Subcutaneous abdominal adipose tissue (tissue), 5 donors: Measurements from ENCODE around the gene TCERG1.

Experiments
- H3K27ac ChIP-seq: one replicate; pipeline ENCODE4 v1.7.0; 2013; ENCODE audit warnings: low read depth, mild to moderate bottlenecking, inconsistent platforms, low read length, moderate library complexity
- H3K27me3 ChIP-seq, 5 donors: one replicate each; pipeline ENCODE4 v1.7.0; 2013; ENCODE audit warnings: low read length in 5 of 5, inconsistent platforms in 1 of 5; ENCODE audit not compliant: control insufficient read depth in 5 of 5, insufficient read depth in 4 of 5
- H3K36me3 ChIP-seq, 5 donors: one replicate each; pipeline ENCODE4 v1.7.0; 2013; ENCODE audit warnings: low read length in 5 of 5; ENCODE audit not compliant: control insufficient read depth in 5 of 5, insufficient read depth in 5 of 5
- H3K4me1 ChIP-seq, 5 donors: one replicate each; pipeline ENCODE4 v1.7.0; 2013; ENCODE audit warnings: low read length in 5 of 5, mild to moderate bottlenecking in 3 of 5, moderate library complexity in 1 of 5; ENCODE audit not compliant: control insufficient read depth in 5 of 5, insufficient read depth in 5 of 5
- H3K4me3 ChIP-seq, 5 donors: one replicate each; pipeline ENCODE4 v1.7.0; 2013; ENCODE audit warnings: low read length in 5 of 5, low read depth in 1 of 5
- H3K9ac ChIP-seq, 5 donors: one replicate each; pipeline ENCODE4 v1.7.0; 2013; ENCODE audit warnings: low read length in 5 of 5, mild to moderate bottlenecking in 4 of 5, moderate library complexity in 3 of 5
- H3K9me3 ChIP-seq, 5 donors: one replicate each; pipeline ENCODE4 v1.7.0; 2013; ENCODE audit warnings: low read length in 5 of 5; ENCODE audit not compliant: control insufficient read depth in 5 of 5
- donor health status: healthy.
- donor health status: healthy.
- donor health status: healthy.
- donor health status: healthy.
- donor health status: healthy.

Gene TCERG1

DNA sequence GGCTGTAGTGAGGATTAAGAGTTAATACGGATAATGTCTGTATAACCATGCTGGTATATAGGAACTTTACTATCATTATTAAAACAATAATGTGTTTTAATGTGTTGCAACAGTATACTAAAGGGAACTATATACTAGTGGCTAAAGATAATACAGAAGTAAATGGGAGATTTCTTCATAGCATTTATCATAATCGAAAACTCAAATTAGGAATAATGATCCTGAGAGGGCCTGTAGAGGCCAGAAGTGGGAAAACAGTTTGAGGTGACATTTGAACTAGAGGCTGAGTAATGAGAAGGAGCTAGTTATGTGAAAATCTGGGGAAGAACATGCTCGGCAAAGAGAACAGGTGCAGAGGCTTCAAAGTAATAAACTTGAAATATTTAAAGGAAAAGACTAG is 2.9 kb downstream of the TCERG1 start:
- Histone ChIP-seq H3K27me3 (no peaks in the 10 kb centered on the region), H3K36me3 (peaks cover 0 to 2% (median 1%) of the 10 kb centered on the region in 5 donors), H3K9ac (peak overlapping the region in 1 of 5 donors; percentile 31), H3K9me3 (no peaks in the 10 kb centered on the region), H3K27ac (no peak overlapping the region), H3K4me3 (no peak overlapping the region), H3K4me1 (peaks cover 4 to 31% (median 22%) of the 10 kb centered on the region in 5 donors)

DNA sequence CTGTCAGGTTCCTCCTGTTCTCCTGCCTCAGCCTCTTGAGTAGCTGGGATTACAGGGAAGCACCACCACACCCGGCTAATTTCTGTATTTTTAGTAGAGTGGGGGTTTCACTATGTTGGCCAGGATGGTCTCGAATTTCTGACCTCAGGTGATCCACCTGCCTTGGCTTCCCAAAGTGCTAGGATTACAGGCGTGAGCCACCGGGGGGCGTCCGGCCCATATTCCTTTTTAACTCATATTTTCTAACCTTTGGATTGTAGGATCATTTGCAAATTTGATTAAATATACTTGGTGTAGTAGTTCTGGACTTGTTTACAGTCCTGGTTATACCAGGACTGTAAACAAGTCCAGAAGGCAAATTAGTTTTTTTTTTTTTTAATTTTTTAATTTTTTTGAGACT is 4.3 kb downstream of the TCERG1 start:
- Histone ChIP-seq H3K36me3 (peaks cover 3 to 12% (median 11%) of the 10 kb centered on the region in 5 donors), H3K9me3 (no peaks in the 10 kb centered on the region), H3K9ac (no peak overlapping the region), H3K4me1 (peaks cover 4 to 31% (median 22%) of the 10 kb centered on the region in 5 donors), H3K27ac (no peak overlapping the region), H3K4me3 (no peak overlapping the region), H3K27me3 (no peaks in the 10 kb centered on the region)

DNA sequence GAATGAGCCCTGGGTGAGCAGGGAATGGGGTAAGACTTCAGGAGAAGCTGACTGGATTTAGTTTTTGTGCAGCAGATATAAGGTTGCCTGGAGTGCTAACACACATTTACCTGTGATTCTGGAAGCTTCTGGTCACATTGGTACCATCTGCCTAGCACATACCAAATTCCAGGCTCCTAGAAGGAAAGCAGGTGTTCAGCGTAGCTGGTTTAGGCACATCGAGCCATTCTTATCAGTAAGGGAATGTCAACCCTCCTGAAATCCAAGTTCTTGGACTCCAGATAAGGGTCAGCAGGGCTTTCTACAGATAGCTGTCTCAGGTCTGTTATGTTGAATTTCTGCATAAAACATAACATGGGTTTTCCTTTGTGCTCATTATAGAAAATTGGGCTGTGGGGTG is 10.3 kb downstream of the TCERG1 start:
- Histone ChIP-seq H3K9me3 (no peaks in the 10 kb centered on the region), H3K4me1 (no peaks in the 10 kb centered on the region), H3K27ac (no peak overlapping the region), H3K4me3 (no peak overlapping the region), H3K9ac (no peak overlapping the region), H3K36me3 (peaks cover 34 to 57% (median 46%) of the 10 kb centered on the region in 5 donors), H3K27me3 (no peaks in the 10 kb centered on the region)

DNA sequence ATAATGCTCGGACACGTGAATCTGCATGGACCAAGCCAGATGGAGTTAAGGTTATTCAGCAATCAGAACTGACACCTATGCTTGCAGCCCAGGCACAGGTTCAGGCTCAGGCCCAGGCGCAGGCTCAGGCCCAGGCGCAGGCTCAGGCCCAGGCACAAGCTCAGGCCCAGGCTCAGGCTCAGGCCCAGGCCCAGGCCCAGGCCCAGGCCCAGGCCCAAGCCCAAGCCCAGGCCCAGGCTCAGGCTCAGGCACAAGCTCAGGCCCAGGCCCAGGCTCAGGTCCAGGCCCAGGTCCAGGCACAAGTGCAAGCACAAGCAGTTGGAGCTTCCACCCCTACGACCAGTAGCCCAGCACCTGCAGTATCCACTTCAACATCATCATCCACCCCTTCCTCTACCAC is 11.8 kb downstream of the TCERG1 start:
- no peaks in the 10 kb centered on the region for H3K4me1 ChIP-seq
- no peak overlapping the region for H3K27ac ChIP-seq
- peaks cover 44 to 67% (median 53%) of the 10 kb centered on the region in 5 donors for H3K36me3 ChIP-seq
- no peak overlapping the region for H3K9ac ChIP-seq
- H3K4me3 ChIP-seq = no peak overlapping the region
- H3K27me3 ChIP-seq = no peaks in the 10 kb centered on the region
- H3K9me3 ChIP-seq = no peaks in the 10 kb centered on the region

DNA sequence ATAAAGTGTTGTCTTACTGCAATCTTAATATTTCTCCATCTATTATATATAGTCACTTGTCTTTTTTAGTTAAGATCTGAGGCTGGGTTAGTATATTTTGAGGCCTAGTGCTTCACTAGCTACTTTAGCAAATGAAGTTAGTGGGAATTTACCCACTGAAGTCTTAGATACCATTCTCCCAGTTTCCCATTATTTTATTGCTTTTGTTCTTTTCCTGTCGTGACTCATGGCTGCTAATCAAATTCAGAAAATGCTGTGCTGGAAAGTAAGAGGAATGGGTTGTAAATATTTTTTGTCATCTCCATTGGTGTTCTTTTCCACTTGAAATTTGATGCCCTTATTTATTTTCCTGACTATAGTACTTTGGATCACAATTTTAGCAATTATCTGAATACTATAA is 14.2 kb downstream of the TCERG1 start:
- Histone ChIP-seq H3K4me1 (no peaks in the 10 kb centered on the region), H3K36me3 (peaks cover 52 to 72% (median 57%) of the 10 kb centered on the region in 5 donors), H3K9ac (no peak overlapping the region), H3K27ac (no peak overlapping the region), H3K9me3 (no peaks in the 10 kb centered on the region), H3K27me3 (no peaks in the 10 kb centered on the region), H3K4me3 (no peak overlapping the region)

DNA sequence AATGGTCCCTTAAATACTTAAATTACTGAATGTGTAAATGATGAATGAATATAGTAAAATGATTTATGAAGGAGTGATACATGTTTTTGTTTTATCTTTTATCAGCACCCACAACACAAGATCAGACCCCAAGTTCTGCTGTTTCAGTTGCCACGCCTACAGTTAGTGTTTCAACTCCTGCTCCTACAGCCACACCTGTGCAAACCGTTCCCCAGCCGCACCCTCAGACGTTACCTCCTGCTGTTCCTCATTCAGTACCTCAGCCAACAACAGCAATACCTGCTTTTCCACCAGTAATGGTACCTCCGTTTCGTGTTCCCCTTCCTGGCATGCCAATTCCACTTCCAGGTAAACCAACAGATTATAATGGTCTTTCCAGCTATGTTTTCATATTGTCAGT is 16.3 kb downstream of the TCERG1 start:
- H3K9ac ChIP-seq = no peak overlapping the region
- H3K27ac ChIP-seq = no peak overlapping the region
- no peaks in the 10 kb centered on the region for H3K9me3 ChIP-seq
- no peak overlapping the region for H3K4me3 ChIP-seq
- H3K4me1 ChIP-seq = no peaks in the 10 kb centered on the region
- no peaks in the 10 kb centered on the region for H3K27me3 ChIP-seq
- H3K36me3 ChIP-seq = peaks cover 47 to 59% (median 50%) of the 10 kb centered on the region in 5 donors

DNA sequence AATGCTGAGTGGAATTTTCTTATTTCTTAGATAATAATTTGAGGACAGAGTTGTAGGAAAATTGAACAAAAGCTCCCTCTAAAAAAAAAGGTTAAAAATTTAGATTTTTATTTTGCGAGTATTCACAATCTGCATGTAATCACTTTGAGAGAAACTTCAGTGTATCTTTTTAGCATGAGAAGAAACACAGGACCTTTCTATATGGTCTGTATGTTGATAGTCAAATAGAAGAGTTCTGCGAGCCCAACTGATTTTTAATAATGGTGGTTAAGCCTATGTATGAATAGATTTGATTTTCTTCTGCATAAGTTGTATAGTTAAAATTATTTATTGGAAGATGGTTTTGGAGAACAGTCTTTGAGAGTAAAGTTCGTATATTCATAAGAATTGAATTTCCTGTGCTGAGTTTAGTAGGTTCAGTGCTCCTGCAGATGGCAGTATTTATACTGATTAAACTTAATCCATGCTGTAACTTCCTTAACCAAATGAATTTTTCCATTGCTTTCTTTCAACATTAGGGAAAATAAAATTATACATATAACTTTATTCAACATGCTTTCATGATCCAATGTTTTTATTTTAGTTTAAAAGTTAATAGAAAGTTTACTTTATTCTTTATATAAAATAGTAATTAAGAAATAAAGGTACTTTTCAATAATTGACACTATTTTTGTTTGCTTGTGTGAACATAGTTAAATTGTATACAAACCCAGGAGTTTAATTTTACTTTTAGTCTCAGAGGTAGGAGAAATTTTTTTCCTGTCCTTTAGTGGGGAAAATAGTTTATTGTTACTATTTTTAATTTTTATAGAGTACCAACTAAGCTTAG is 19.6 kb downstream of the TCERG1 start:
- Histone ChIP-seq H3K9me3 (no peaks in the 10 kb centered on the region), H3K36me3 (peaks cover 41 to 53% (median 45%) of the 10 kb centered on the region in 5 donors), H3K9ac (no peak overlapping the region), H3K27ac (no peak overlapping the region), H3K4me1 (no peaks in the 10 kb centered on the region), H3K4me3 (no peak overlapping the region), H3K27me3 (no peaks in the 10 kb centered on the region)

DNA sequence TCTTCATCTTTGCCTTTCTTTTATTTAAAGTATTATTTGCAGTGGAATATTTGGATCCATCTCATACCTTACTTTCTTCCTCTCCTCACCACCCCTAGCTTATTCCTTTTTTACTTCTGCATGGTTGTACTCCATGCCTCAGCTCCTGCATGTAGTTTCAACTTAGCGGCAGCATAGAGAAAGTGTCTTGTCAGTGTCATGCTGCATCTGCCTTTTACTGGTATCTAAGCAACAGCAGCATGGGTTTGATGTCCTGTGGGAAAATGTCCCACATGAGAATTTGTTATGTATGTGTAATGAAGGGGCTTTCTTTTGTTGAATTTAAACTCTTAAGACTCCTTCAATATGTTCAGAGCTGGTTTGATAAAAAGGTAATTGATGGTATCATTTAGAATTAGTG is 20.6 kb downstream of the TCERG1 start:
- Histone ChIP-seq H3K4me3 (no peak overlapping the region), H3K27ac (no peak overlapping the region), H3K4me1 (no peaks in the 10 kb centered on the region), H3K27me3 (no peaks in the 10 kb centered on the region), H3K9ac (peak overlapping the region in 1 of 5 donors; percentile 20), H3K36me3 (peaks cover 42 to 58% (median 52%) of the 10 kb centered on the region in 5 donors), H3K9me3 (no peaks in the 10 kb centered on the region)

DNA sequence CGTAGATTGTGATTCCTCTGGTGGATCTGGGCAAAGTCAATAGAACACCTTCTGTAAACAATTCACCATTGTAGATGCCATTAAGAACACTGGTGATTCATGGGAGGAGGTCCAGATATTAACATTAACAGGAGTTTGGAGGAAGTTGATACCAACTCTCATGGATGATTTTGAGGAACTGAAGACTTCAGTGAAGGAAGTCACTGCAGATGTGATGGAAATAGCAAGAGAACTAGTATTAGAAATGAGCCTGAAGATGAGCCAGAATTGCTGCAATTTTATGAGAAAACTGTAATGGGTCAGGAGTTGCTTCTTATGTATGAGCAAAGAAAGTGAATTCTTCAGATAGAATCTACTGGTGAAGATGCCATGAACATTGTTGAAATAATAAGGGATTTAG is 26.9 kb downstream of the TCERG1 start:
- H3K36me3 ChIP-seq = peaks cover 33 to 58% (median 55%) of the 10 kb centered on the region in 5 donors
- no peak overlapping the region for H3K9ac ChIP-seq

DNA sequence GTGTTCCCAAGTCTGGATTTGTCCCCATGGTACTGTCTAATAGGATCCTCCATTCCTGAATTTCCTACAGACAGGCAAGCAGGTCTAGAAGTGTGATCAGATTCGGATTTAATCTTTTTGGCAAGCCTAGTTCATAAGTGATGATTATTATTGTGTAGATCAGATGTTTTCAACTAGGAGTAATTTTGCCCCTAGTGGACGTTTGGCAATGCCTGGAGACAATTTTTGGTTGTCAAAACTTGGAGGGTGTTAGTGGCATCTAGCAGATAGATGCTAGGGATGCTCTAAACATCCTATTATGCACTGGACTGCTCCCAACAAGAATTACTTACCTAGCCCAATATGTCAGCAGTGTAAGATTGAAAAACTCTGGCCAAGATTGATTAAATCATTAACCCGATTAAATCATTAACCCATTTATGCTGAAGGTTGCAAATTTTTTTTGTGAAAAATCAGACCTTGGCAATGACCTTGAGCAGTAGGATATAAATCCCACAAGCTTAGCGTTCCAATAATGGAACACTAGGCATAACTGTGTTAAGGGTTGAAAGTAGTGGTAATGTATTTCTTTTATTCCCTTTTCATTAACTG is 28.2 kb downstream of the TCERG1 start:
- Histone ChIP-seq H3K9me3 (no peaks in the 10 kb centered on the region), H3K4me1 (no peaks in the 10 kb centered on the region), H3K36me3 (peaks cover 33 to 59% (median 51%) of the 10 kb centered on the region in 5 donors), H3K4me3 (no peak overlapping the region), H3K27me3 (no peaks in the 10 kb centered on the region), H3K27ac (no peak overlapping the region), H3K9ac (no peak overlapping the region)

More for the DNA sequence above, 26.9 kb downstream of the TCERG1 start:
- H3K9me3 ChIP-seq = no peaks in the 10 kb centered on the region
- no peaks in the 10 kb centered on the region for H3K4me1 ChIP-seq
- no peaks in the 10 kb centered on the region for H3K27me3 ChIP-seq
- no peak overlapping the region for H3K27ac ChIP-seq
- no peak overlapping the region for H3K4me3 ChIP-seq
